Tibial nerve (tissue), 4 donors: Measurements from ENCODE around the gene SLC25A43. TPM values are rescaled to one million over a fixed set of nuclear protein-coding genes. Genes with fewer than 3 reads are reported as not detected.

Experiments used
- DNase-seq, 2 donors: peaks; one replicate each; pipeline ENCODE4 v3.0.0-alpha.2; 2019; ENCODE audit warnings: low spot score in 2 of 2
- H3K27ac ChIP-seq, 4 donors: fragments of 200-600 bp; sonication (generic) in 3 of 4; one replicate each; pipeline ENCODE4 v1.5.1; 2017 to 2019; ENCODE audit warnings: mild to moderate bottlenecking in 1 of 4
- H3K27me3 ChIP-seq, 2 donors: fragments of 200-600 bp; sonication (generic) in 1 of 2; one replicate each; pipeline versions ENCODE4 v1.5.1 to v1.6.0; 2017 to 2019
- H3K36me3 ChIP-seq, 3 donors: fragments of 200-600 bp; sonication (generic); one replicate each; pipeline ENCODE4 v1.5.1; 2018 to 2019
- H3K4me1 ChIP-seq, 4 donors: fragments of 200-600 bp; sonication (generic) in 3 of 4; one replicate each; pipeline ENCODE4 v1.5.1; 2017 to 2019
- H3K4me3 ChIP-seq, 4 donors: fragments of 200-600 bp; sonication (generic) in 3 of 4; one replicate each; pipeline ENCODE4 v1.5.1; 2017 to 2019; ENCODE audit warnings: mild to moderate bottlenecking in 1 of 4, moderate library complexity in 1 of 4
- H3K9me3 ChIP-seq, 4 donors: fragments of 200-600 bp; sonication (generic) in 3 of 4; one replicate each; pipeline ENCODE4 v1.5.1; 2017 to 2019
- EP300 ChIP-seq, 2 donors: sonication (generic); formaldehyde crosslinking; IDR thresholded peaks; one replicate each; pipeline ENCODE4 v1.6.1; 2017; ENCODE audit warnings: antibody characterized with exemption in 2 of 2, mild to moderate bottlenecking in 1 of 2
- POLR2A ChIP-seq, 2 donors: fragments of 450-650 bp; IDR thresholded peaks; one replicate each; pipeline ENCODE4 v1.6.1; 2017; ENCODE audit warnings: antibody characterized with exemption in 2 of 2, mild to moderate bottlenecking in 2 of 2, moderate library complexity in 2 of 2
- WGBS, 2 donors: methylation state at CpG; one replicate each; pipeline ENCODE4 v1.1.5; 2018; 5-methylcytosine and 5-hydroxymethylcytosine counted together
- total RNA-seq, 4 donors: library from RNA; depleted of rRNA; stranded (reverse); fragments of >200 nt; gene quantifications; one replicate each; pipeline ENCODE4 v1.1.0, GENCODE V29; 2016
- TF ChIP-seq, protein P1 (sequence below), 5 experiments: fragments of 200-600 bp in 3 of 5; fragments of 450-650 bp in 2 of 5; sonication (generic) in 3 of 5; IDR thresholded peaks; one replicate each; pipeline ENCODE4 v1.5.1; 2016 to 2019; ENCODE audit warnings: antibody characterized with exemption in 5 of 5, mild to moderate bottlenecking in 3 of 5, moderate library complexity in 2 of 5

The SLC25A43 gene
- total RNA-seq, 4 donors from 2014 or later, result 37.8 to 46.8 (median 45.5) TPM

DNA sequence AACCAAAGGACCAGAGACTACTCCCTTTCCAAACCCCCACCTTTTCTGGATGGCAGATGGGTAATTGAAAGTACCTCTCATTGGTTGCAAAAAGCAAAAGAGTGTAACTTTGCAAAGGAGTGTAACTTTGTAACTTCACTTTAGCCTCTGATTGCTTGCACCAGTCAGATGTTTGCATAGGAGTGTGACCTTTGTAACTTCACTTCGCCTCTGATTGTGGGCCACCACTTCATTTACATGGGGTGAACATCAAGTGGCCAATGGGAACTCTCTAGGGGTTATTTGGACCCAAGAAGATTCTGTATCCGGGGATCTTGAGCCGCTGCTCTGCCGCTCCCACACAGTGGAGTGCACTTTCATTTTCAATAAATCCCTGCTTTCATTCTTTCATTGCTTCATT is 9.9 kb upstream of the SLC25A43 start:
- Histone ChIP-seq H3K27ac (no peak overlapping the region), H3K4me1 (no peaks in the 10 kb centered on the region), H3K9me3 (no peaks in the 10 kb centered on the region), H3K27me3 (no peaks in the 10 kb centered on the region), H3K36me3 (no peaks in the 10 kb centered on the region), H3K4me3 (peak overlapping the region in 2 of 4 donors; percentile 5 to 17)
- no peak for DNase-seq
- no peak for TF ChIP-seq EP300 (IDR thresholded peaks at IDR 0.05)
- no peak for TF ChIP-seq POLR2A (IDR thresholded peaks at IDR 0.05)
- WGBS, 2 donors, result 36 to 47% methylated on average over 4 of the region's 4 CpGs

DNA sequence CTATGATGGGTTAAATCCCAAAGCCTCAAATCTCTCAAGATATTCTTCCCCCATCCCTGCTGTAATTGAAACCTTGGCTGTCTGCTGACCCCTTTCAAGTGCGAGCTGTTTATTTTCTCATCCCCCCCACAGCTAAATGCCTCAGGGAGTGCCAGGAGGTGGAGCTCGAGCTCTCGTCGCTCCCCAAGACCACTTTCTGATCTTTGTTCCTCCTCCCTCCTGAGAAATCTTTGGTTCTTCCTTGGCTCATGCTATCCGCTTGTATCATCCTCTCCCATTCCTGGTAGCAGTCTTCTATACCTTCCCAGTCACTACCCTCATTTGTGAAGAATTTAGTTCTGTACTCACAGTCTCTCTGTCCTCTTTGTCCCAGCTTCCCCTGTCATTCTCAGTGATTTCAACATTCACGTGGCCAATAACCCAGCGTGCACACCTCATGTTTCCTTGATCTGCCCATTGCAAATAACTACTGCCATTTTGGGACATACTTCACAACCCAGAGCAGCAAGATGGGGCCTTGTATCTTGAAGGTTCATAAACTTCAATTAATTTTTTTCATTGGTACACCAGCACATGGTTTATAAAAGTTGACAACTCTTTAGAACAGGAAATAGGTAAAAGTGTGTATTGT is 9.2 kb upstream of the SLC25A43 start:
- WGBS, 2 donors, result 43 to 47% methylated on average over 7 of the region's 7 CpGs
- no peaks in the 10 kb centered on the region for H3K27me3 ChIP-seq
- H3K9me3 ChIP-seq, result no peaks in the 10 kb centered on the region
- no peak for DNase-seq
- no peaks in the 10 kb centered on the region for H3K4me1 ChIP-seq
- peak overlapping the region in 2 of 4 donors; percentile 5 to 17 for H3K4me3 ChIP-seq
- TF ChIP-seq, protein P1, sequence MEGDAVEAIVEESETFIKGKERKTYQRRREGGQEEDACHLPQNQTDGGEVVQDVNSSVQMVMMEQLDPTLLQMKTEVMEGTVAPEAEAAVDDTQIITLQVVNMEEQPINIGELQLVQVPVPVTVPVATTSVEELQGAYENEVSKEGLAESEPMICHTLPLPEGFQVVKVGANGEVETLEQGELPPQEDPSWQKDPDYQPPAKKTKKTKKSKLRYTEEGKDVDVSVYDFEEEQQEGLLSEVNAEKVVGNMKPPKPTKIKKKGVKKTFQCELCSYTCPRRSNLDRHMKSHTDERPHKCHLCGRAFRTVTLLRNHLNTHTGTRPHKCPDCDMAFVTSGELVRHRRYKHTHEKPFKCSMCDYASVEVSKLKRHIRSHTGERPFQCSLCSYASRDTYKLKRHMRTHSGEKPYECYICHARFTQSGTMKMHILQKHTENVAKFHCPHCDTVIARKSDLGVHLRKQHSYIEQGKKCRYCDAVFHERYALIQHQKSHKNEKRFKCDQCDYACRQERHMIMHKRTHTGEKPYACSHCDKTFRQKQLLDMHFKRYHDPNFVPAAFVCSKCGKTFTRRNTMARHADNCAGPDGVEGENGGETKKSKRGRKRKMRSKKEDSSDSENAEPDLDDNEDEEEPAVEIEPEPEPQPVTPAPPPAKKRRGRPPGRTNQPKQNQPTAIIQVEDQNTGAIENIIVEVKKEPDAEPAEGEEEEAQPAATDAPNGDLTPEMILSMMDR (IDR thresholded peaks at IDR 0.05), result no peak
- no peak for TF ChIP-seq POLR2A (IDR thresholded peaks at IDR 0.05)
- TF ChIP-seq EP300 (IDR thresholded peaks at IDR 0.05), result no peak
- no peaks in the 10 kb centered on the region for H3K36me3 ChIP-seq
- peak overlapping the region in 1 of 4 donors; percentile 26 for H3K27ac ChIP-seq

DNA sequence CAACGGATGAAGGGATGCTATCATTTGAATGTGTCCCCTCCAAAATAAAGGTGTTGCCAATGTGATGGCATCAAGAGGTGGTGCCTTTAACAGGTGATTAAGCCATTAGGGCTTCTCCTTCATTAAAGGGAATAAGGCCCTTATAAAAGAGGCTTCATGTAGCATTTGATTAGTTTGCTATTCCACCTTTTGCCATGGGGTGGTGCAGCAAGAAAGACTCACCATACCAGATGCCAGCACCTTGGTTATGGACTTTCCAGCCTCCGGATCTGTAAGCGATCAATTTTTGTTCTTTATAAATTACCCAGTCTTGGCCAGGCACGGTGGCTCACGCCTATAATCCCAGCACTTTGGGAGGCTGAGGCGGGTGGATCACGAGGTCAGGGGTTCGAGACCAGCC is 7.9 kb upstream of the SLC25A43 start:
- no peaks in the 10 kb centered on the region for H3K9me3 ChIP-seq
- no peaks in the 10 kb centered on the region for H3K4me1 ChIP-seq
- DNase-seq, result no peak
- WGBS, 2 donors, result 72 to 90% methylated on average over 8 of the region's 8 CpGs
- no peaks in the 10 kb centered on the region for H3K36me3 ChIP-seq
- no peak overlapping the region for H3K27ac ChIP-seq
- TF ChIP-seq, protein P1 (IDR thresholded peaks at IDR 0.05), result peak in 1 of 5 experiments; percentile 13
- no peak for TF ChIP-seq EP300 (IDR thresholded peaks at IDR 0.05)
- no peaks in the 10 kb centered on the region for H3K27me3 ChIP-seq
- H3K4me3 ChIP-seq, result no peak overlapping the region

DNA sequence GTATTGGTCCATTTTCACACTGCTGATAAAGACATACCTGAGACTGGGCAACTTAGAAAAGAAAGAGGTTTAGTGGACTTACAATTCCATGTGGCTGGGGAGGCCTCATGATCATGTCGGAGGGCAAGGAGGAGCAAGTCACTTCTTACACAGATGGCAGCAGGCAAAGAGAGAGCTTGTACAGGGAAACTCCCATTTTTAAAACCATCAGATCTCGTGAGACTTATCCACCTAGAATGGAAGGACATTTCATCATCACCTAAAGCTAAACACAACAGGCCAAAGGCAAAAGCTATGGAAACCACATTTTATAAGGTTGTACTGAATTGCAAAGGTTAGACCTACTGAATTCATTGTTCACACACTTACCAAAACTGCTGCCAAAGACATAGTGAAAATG is 6.0 kb upstream of the SLC25A43 start:
- TF ChIP-seq POLR2A (IDR thresholded peaks at IDR 0.05) (no peak), EP300 (IDR thresholded peaks at IDR 0.05) (no peak)
- TF ChIP-seq, protein P1 (IDR thresholded peaks at IDR 0.05), result no peak
- no peak for DNase-seq
- 85 to 100% methylated on average over 2 of the region's 2 CpGs for WGBS, 2 donors
- Histone ChIP-seq H3K4me1 (peaks cover 0 to 1% (median 0%) of the 10 kb centered on the region in 4 donors), H3K9me3 (no peaks in the 10 kb centered on the region), H3K27ac (no peak overlapping the region), H3K4me3 (no peak overlapping the region), H3K36me3 (no peaks in the 10 kb centered on the region), H3K27me3 (no peaks in the 10 kb centered on the region)

DNA sequence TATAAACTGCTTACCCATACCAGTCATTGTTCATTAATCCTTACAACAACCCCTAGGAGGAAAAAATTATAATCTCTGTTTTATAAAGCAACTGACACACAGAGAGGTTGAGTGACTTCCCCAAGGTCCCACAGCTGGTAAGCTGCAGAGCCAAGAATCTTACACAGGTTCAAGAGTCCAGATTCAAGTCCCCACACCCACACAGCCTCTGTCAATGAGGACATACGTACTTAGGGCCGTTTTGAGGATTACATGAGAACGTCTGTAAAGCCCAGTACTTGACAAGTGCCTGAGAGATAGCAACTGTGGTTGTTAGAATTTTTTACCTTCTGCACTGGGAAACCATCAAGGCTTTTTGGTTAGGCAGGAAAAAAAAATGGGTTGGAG is 556 bp upstream of the SLC25A43 start:
- H3K4me1 ChIP-seq, result peaks cover 0 to 16% (median 0%) of the 10 kb centered on the region in 4 donors
- peak overlapping the region; percentile 44 to 83 (median 68) for H3K4me3 ChIP-seq
- peak overlapping the region; percentile 49 to 93 (median 88) for H3K27ac ChIP-seq
- no peaks in the 10 kb centered on the region for H3K27me3 ChIP-seq
- no peaks in the 10 kb centered on the region for H3K36me3 ChIP-seq
- 0 to 33% methylated on average over 3 of the region's 3 CpGs for WGBS, 2 donors
- no peak for TF ChIP-seq EP300 (IDR thresholded peaks at IDR 0.05)
- TF ChIP-seq, protein P1 (IDR thresholded peaks at IDR 0.05), result no peak
- TF ChIP-seq POLR2A (IDR thresholded peaks at IDR 0.05), result no peak
- DNase-seq, result no peak
- H3K9me3 ChIP-seq, result no peaks in the 10 kb centered on the region
